ENCODE measurements around the gene CASTOR1.

DNA sequence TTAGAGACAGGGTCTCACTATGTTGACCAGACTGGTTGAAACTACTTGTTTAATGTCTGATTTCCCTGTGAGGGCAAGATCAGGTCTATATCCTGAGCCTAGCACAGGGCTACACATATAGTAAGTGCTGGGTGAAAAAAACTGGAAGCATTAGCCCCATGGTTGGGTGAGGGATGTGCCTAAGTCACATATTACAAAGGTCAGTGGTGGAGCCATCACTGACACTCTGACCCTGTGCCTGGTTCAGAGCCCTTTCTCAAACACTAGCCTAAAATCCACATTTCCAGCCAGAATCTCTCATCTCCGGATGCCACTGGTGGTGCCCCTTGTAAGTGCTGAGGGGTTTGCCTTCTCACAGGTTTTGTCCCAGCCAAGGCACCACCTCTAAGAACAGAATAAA is 28.5 kb upstream of the CASTOR1 start:
- TF ChIP-seq POLR2A (IDR thresholded peaks at IDR 0.05; ENCODE audit: low read length) = no peak
- no peak for TF ChIP-seq GATA1 (IDR thresholded peaks at IDR 0.05; ENCODE audit: low read depth, low read length)
